K562 (cell line): Measurements from ENCODE around the gene IFT52. TPM values are rescaled to one million over a fixed set of nuclear protein-coding genes. Genes with fewer than 3 reads are reported as not detected.

Experiments used
- ATF7 ChIP-seq: fragments of 450-650 bp; IDR thresholded peaks from 2 replicates; pipeline ENCODE4 v1.7.1; 2014; ENCODE audit warnings: mild to moderate bottlenecking, moderate library complexity
- CREM ChIP-seq: IDR thresholded peaks from 2 replicates; pipeline ENCODE4 v1.6.1; 2014; ENCODE audit warnings: antibody characterized with exemption, low read depth
- DACH1 ChIP-seq: fragments of 450-650 bp; IDR thresholded peaks from 2 replicates; pipeline ENCODE4 v1.6.1; 2018; ENCODE audit not compliant: partially characterized antibody
- E2F3 ChIP-seq: fragments of 250-450 bp; sonication (Bioruptor Pico); IDR thresholded peaks from 2 replicates; pipeline ENCODE4 v1.4.0; 2020; ENCODE audit warnings: mild to moderate bottlenecking
- EP400 ChIP-seq: fragments of 450-650 bp; IDR thresholded peaks from 2 replicates; pipeline ENCODE4 v1.6.1; 2017; ENCODE audit warnings: antibody characterized with exemption, mild to moderate bottlenecking, moderate library complexity
- HES1 ChIP-seq: fragments of 450-650 bp; IDR thresholded peaks from 2 replicates; pipeline ENCODE4 v1.6.1; 2016; ENCODE audit warnings: low read depth, mild to moderate bottlenecking, moderate library complexity
- JUND ChIP-seq, 2 experiments: IDR thresholded peaks; 2 replicates in 1 of 2; 3 replicates in 1 of 2; pipeline ENCODE4 v1.6.1; 2011; ENCODE audit warnings: borderline replicate concordance in 2 of 2, low read depth in 2 of 2, low read length in 2 of 2, improper control_type of control experiment in 1 of 2, missing biosample characterization in 1 of 2, missing genetic modification characterization in 1 of 2, missing genetic modification reagents in 1 of 2
- KDM2B ChIP-seq: fragments of 250-450 bp; sonication (Bioruptor Pico); IDR thresholded peaks from 2 replicates; pipeline ENCODE4 v1.8.0; 2021; ENCODE audit warnings: mild to moderate bottlenecking, moderate library complexity
- MBD2 ChIP-seq: sonication (generic); IDR thresholded peaks from 2 replicates; pipeline ENCODE4 v1.6.1; 2016; ENCODE audit warnings: low read depth, borderline replicate concordance
- NFIC ChIP-seq: fragments of 450-650 bp; IDR thresholded peaks from 2 replicates; pipeline ENCODE4 v1.6.1; 2017; ENCODE audit warnings: mild to moderate bottlenecking, inconsistent platforms
- RBFOX2 ChIP-seq: fragments of 200-400 bp; formaldehyde crosslinking; IDR thresholded peaks from 2 replicates; pipeline ENCODE4 v1.6.1; 2017; ENCODE audit warnings: low read depth, mild to moderate bottlenecking, low read length, moderate library complexity
- ZFX ChIP-seq: sonication (generic); formaldehyde crosslinking; IDR thresholded peaks from 2 replicates; pipeline ENCODE4 v1.8.0; 2022; ENCODE audit warnings: mild to moderate bottlenecking, missing genetic modification reagents, moderate library complexity
- polyA plus RNA-seq, 8 experiments: library from polyadenylated mRNA; depleted of rRNA in 4 of 8; stranded (reverse) in 5 of 8; unstranded in 3 of 8; fragments of >200 nt; fragmentation: Nextera tagmentation in 2 of 8; fragmentation: Illumina TruSeq in 1 of 8; extraction: Ambion mirVana in 2 of 8; extraction: Trizol in 1 of 8; gene quantifications; 2 replicates each; pipeline versions ENCODE4 v1.2.1 to v1.2.3, GENCODE V29; 2011 to 2014; ENCODE audit warnings: inconsistent platforms in 1 of 8, missing spikeins in 1 of 8
- total RNA-seq, 7 experiments: library from RNA; depleted of rRNA in 6 of 7; stranded (reverse); fragments of >200 nt in 6 of 7; fragmentation: Illumina TruSeq in 2 of 7; extraction: Trizol in 2 of 7; gene quantifications; 2 replicates each; pipeline versions ENCODE4 v1.2.1 to v1.2.3, GENCODE V29; 2011 to 2021; ENCODE audit warnings: low replicate concordance in 1 of 7
- TF ChIP-seq, protein P1 (sequence below): fragments of 450-650 bp; IDR thresholded peaks from 2 replicates; pipeline ENCODE4 v1.6.1; 2016; ENCODE audit warnings: borderline replicate concordance
- TF ChIP-seq, protein P2 (sequence below): fragments of 450-650 bp; IDR thresholded peaks from 2 replicates; pipeline ENCODE4 v1.6.1; 2016; ENCODE audit warnings: mild to moderate bottlenecking
- TF ChIP-seq, protein P3 (sequence below): fragments of 450-650 bp; IDR thresholded peaks from 2 replicates; pipeline ENCODE4 v1.7.1; 2018; ENCODE audit warnings: mild to moderate bottlenecking, low read depth; ENCODE audit not compliant: partially characterized antibody
- TF ChIP-seq, protein P4 (sequence below), 2 experiments: fragments of 450-650 bp in 1 of 2; sonication (generic) in 1 of 2; formaldehyde crosslinking in 1 of 2; IDR thresholded peaks in 1 of 2; conservative IDR thresholded peaks in 1 of 2; 2 replicates each; pipeline versions ENCODE4 v1.6.1 to v1.8.1; 2016 to 2023; ENCODE audit warnings: mild to moderate bottlenecking in 2 of 2, moderate library complexity in 2 of 2, inconsistent platforms in 1 of 2, missing genetic modification reagents in 1 of 2

IFT52 gene
- total and polyA plus RNA-seq, 9 of the 15 experiments (the other 6 are each of a cell fraction or from before 2014, with no cell fraction given): 11.0 to 31.4 (median 20.4) TPM

DNA sequence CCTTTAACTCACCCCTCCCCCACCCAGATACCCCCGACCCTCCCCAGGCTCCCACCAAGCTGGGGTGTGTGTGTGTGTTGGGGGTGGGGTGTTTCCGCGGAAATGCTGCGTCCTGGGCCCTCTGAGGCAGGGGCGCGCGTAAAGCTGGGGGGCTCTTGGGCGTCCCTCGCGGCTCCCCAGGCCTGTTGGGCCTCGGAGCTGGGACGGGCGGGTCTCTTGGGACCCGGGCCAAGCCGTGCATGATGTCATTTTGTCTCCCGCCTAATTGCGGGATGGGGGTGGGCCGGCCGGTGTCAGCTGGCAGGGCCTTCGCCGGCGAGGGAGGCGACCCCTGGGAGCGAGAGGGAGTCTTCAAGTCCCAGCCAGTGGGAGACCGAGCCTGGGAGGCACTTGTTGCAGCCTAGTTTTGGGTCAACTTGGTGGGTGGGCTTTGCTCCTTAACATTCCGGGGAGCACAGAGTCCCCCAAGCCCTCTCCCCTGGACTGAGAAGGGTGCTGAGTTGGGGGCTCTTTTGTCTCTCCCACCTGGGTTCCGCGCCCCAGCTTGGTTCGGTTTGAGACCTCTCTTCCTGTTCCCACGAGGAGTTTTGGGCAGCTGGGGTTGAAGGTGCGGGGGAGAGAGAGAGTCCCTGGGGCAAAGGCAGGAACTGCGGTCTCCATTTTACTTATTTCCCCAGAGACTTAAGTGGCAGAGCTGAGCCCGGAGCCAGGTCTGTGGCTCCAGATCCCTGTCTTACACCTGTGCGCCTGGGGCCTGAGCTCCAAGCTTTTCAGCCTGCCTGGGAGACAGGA, 76.8 kb downstream of the IFT52 start (continued):
- TF ChIP-seq HES1: no peak
- TF ChIP-seq NFIC: peak; percentile 82
- TF ChIP-seq KDM2B (CRISPR knock-in tag): no peak
- peak; percentile 61 for TF ChIP-seq DACH1
- TF ChIP-seq, protein P1, sequence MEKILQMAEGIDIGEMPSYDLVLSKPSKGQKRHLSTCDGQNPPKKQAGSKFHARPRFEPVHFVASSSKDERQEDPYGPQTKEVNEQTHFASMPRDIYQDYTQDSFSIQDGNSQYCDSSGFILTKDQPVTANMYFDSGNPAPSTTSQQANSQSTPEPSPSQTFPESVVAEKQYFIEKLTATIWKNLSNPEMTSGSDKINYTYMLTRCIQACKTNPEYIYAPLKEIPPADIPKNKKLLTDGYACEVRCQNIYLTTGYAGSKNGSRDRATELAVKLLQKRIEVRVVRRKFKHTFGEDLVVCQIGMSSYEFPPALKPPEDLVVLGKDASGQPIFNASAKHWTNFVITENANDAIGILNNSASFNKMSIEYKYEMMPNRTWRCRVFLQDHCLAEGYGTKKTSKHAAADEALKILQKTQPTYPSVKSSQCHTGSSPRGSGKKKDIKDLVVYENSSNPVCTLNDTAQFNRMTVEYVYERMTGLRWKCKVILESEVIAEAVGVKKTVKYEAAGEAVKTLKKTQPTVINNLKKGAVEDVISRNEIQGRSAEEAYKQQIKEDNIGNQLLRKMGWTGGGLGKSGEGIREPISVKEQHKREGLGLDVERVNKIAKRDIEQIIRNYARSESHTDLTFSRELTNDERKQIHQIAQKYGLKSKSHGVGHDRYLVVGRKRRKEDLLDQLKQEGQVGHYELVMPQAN: 0 out of 2 replicates have a peak, but pooled peaks have one; percentile 57
- TF ChIP-seq ATF7: peak; percentile 87
- TF ChIP-seq, protein P2, sequence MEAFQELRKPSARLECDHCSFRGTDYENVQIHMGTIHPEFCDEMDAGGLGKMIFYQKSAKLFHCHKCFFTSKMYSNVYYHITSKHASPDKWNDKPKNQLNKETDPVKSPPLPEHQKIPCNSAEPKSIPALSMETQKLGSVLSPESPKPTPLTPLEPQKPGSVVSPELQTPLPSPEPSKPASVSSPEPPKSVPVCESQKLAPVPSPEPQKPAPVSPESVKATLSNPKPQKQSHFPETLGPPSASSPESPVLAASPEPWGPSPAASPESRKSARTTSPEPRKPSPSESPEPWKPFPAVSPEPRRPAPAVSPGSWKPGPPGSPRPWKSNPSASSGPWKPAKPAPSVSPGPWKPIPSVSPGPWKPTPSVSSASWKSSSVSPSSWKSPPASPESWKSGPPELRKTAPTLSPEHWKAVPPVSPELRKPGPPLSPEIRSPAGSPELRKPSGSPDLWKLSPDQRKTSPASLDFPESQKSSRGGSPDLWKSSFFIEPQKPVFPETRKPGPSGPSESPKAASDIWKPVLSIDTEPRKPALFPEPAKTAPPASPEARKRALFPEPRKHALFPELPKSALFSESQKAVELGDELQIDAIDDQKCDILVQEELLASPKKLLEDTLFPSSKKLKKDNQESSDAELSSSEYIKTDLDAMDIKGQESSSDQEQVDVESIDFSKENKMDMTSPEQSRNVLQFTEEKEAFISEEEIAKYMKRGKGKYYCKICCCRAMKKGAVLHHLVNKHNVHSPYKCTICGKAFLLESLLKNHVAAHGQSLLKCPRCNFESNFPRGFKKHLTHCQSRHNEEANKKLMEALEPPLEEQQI: no peak
- TF ChIP-seq EP400: peak; percentile 42; the same call in 1 of the 2 replicates
- TF ChIP-seq, protein P3, sequence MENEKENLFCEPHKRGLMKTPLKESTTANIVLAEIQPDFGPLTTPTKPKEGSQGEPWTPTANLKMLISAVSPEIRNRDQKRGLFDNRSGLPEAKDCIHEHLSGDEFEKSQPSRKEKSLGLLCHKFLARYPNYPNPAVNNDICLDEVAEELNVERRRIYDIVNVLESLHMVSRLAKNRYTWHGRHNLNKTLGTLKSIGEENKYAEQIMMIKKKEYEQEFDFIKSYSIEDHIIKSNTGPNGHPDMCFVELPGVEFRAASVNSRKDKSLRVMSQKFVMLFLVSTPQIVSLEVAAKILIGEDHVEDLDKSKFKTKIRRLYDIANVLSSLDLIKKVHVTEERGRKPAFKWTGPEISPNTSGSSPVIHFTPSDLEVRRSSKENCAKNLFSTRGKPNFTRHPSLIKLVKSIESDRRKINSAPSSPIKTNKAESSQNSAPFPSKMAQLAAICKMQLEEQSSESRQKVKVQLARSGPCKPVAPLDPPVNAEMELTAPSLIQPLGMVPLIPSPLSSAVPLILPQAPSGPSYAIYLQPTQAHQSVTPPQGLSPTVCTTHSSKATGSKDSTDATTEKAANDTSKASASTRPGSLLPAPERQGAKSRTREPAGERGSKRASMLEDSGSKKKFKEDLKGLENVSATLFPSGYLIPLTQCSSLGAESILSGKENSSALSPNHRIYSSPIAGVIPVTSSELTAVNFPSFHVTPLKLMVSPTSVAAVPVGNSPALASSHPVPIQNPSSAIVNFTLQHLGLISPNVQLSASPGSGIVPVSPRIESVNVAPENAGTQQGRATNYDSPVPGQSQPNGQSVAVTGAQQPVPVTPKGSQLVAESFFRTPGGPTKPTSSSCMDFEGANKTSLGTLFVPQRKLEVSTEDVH: peak; percentile 15
- 0 out of 2 replicates have a peak, but pooled peaks have one; percentile 10 for TF ChIP-seq MBD2
- peak; percentile 62; the same call in 1 of the 2 replicates for TF ChIP-seq JUND (IDR thresholded peaks at IDR 0.05; ENCODE audit: borderline replicate concordance, low read depth, low read length)
- TF ChIP-seq JUND (tag; IDR thresholded peaks at IDR 0.05; ENCODE audit: borderline replicate concordance, low read depth, low read length): no peak; the same call in 2 of the 3 replicates
- TF ChIP-seq RBFOX2: peak; percentile 82
- 0 out of 2 replicates have a peak, but pooled peaks have one; percentile 24 for TF ChIP-seq CREM
- TF ChIP-seq, protein P4, sequence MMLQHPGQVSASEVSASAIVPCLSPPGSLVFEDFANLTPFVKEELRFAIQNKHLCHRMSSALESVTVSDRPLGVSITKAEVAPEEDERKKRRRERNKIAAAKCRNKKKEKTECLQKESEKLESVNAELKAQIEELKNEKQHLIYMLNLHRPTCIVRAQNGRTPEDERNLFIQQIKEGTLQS (IDR thresholded peaks at IDR 0.05): peak; percentile 85
- TF ChIP-seq, protein P4 (CRISPR knock-in tag; conservative IDR thresholded peaks at IDR 0.05): no peak
- 0 out of 2 replicates have a peak, but pooled peaks have one; percentile 14 for TF ChIP-seq E2F3 (CRISPR knock-in tag)
- peak; percentile 38 for TF ChIP-seq ZFX
